Measurements from ENCODE around the gene BCL11B.

DNA sequence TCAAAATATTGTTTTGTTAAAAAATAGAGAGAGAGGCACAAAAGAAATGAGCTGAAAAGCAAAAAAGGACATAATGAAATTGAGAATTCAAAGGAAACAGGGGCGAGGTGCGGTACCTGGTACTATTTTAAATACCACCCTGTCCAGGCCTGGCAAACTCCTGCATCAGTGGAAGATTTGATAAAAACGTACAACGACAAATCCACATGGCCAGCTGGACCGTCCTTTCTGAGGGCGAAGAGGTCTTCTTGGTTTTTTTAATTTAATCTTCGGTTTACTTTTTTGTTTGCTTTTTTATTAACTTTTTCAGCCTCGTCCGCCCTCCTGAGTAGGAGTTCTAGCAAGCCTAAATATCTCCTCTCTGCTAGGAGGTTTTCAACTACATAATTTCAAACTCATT lies 11.9 kb downstream of the BCL11B start:
- TF ChIP-seq, protein P1, sequence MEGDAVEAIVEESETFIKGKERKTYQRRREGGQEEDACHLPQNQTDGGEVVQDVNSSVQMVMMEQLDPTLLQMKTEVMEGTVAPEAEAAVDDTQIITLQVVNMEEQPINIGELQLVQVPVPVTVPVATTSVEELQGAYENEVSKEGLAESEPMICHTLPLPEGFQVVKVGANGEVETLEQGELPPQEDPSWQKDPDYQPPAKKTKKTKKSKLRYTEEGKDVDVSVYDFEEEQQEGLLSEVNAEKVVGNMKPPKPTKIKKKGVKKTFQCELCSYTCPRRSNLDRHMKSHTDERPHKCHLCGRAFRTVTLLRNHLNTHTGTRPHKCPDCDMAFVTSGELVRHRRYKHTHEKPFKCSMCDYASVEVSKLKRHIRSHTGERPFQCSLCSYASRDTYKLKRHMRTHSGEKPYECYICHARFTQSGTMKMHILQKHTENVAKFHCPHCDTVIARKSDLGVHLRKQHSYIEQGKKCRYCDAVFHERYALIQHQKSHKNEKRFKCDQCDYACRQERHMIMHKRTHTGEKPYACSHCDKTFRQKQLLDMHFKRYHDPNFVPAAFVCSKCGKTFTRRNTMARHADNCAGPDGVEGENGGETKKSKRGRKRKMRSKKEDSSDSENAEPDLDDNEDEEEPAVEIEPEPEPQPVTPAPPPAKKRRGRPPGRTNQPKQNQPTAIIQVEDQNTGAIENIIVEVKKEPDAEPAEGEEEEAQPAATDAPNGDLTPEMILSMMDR (IDR thresholded peaks at IDR 0.05; ENCODE audit: poor library complexity): no peak
- no peak for TF ChIP-seq EZH2 (IDR thresholded peaks at IDR 0.05; ENCODE audit: borderline replicate concordance)
